HG03108 (cell line): Measurements from ENCODE around the gene ADGRG6.
"Not testable (repeated sequence)": the region's sequence is repeated elsewhere in the genome, so short reads cannot be mapped to it uniquely, and the experiment has no call there.

Source experiments
- ATAC-seq: cut with Tn5 transposase; IDR thresholded peaks from one replicate; pipeline ENCODE4 v1.9.1; 2021; ENCODE audit warnings: moderate library complexity; ENCODE audit not compliant: unreplicated experiment

ADGRG6 gene

DNA sequence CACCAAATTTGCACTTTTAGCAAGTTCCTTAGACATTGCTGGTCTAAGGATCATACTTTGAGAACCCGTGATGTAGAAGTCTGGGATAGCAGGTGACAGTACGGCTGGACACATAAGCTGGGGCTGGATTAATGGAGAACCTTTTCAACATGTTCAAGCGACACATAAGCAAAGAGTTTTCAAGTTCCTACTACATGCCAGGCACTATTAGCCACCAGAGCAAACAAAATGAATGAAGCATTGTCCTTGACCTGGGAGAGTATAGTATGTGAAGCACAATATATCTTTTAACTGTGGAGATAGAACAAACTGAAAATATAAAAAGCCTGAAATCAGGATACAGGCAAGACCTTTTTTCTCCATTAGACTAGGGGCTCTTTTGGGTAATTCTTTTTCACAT is 102.9 kb downstream of the ADGRG6 start:
- no peak for ATAC-seq

DNA sequence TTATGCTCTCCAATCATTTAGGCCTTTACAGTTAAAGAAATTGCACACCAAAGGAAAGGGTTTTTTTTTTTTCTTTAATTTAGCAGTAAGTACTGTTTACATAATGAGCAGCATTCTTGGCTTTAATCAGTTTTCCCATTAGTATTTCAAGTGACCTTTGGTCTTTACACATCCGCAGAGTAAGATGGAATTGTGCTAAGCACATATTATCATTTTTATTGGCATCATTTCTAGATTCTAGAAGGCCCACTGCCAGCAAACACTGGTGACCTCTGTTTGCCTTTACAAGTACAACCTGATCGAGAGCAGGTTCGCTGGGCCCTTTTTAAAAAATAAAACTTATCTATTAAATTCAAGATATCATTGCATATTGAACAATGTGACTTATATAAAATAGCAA is 104.3 kb downstream of the ADGRG6 start:
- no peak for ATAC-seq

DNA sequence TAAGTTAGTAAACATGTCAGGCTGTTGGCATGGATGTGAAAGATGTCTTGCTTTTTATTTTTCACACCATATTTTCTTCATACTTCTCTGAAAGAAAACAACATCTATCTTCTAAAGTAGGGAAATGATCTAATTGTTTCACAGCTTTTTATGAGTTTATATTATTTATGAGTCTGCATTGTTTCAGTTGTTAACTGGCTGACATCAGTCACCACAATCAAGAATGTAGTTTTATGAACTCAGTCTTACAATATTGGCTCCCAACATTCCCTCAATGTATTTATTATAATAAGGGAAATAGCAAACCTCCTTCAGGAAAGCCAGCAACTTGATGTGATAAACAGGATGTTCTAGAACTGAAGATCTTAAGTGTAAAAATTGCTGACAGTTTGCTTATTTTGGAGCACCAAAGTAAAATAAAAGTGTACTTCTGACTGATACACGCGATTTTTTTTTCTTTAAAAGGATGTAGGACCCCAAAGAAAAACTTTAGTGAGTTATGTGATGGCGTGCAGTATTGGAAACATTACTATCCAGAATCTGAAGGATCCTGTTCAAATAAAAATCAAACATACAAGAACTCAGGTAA is 106.0 kb downstream of the ADGRG6 start:
- ATAC-seq, result no peak

DNA sequence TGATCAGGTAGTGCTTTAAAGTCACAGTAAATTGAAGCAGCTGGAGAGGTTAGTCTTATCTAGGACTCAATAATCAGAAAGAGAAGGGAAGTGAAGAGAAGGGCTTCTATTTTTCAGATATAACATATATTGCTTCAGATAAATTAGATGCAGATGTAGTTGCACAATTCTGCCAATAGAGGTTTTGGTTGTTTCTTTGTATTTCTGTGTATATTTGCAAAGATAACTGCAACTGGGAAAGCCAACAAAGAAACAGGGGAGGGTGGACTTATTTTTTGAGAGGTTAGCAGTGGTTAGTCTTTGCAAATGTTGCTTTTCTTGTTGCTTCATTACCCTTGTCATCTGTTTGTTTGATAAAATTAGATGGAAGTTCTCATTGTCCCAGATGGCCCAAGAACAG is 106.6 kb downstream of the ADGRG6 start:
- ATAC-seq, result no peak

DNA sequence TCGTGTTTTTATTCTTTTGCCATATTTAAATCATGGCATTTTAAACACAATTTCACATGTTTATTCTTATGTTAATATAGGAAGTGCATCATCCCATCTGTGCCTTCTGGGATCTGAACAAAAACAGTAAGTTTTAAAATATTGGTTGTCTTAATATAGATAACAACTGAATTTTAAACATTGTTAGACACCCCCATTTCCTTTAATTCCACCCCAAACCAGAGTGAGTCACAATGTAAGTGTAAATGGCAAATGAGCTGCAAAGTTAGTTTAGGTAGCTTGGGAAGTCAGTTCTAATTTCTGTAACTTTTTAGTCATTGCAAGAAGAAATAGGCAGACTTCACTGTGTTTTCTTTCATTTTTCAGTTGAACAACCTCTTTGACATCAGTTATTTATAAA is 108.0 kb downstream of the ADGRG6 start:
- ATAC-seq, result no peak

DNA sequence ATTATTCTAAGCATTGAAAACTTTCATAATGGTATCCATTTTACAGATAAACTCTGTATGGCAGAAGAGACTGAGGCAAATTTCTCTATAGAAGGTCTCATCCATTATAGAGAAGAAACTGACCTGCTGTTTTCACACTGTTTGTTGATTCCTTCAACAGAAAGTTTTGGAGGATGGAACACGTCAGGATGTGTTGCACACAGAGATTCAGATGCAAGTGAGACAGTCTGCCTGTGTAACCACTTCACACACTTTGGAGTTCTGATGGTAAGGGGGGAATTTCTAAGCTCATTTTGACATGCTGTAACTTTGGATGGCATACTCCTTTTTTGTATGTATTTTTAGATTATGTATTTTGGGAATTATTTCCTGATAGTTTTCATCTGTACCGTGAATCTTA is 109.3 kb downstream of the ADGRG6 start:
- no peak for ATAC-seq

DNA sequence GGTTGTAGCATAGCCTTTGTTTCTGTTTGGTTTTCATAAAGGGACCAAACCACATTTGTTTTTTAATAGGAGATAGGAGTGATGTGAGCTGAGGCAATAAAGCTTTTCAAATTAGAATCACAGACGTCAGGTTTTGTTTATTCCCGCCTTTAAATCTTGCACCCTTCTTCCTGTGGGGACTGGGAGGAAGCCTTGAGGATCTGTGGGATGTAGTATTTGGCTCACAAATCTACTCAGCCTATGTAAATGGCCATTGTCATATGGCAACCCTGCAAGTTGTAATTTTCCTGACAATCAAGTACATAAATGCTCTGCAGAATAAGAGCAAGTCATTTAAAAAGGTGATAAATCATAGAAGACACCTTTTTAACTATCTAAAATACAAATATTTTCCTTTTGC is 110.4 kb downstream of the ADGRG6 start:
- no peak for ATAC-seq

DNA sequence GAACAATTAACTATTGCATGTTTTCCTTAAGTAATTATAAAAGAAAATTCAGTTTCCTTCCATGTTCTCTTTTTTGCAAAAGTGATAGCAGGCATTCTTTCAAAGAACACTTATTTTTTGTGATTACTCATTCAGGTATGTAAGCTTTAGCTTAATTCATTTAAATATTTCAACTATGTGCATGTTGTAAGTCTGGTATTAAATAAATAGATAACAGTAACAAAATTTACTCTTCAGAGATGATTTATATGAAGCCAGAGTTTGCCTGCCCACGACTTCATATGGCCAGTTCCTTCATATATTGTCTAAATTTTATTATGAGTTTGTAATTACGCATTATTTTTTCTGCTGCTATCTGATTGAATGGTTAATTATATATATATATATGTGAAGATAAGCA is 110.9 kb downstream of the ADGRG6 start:
- ATAC-seq, result no peak

DNA sequence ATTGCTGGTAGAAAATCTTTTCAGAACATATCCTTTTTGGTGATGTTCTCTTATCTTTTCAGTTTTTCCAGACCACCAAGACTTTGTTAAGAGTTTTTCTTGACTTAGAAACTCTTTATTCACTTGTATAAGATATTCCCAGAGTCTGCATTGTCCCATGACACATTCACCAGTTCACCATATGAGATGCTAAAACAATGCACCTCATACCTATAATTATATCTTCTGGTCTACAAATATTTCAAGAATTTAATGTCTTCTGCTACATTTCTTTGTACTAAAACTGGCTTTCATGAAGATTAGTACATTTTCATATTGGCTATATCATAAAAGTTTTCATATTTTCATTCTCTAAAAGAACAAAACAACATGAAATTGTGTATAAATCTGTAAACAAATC is 111.3 kb downstream of the ADGRG6 start:
- ATAC-seq, result no peak

DNA sequence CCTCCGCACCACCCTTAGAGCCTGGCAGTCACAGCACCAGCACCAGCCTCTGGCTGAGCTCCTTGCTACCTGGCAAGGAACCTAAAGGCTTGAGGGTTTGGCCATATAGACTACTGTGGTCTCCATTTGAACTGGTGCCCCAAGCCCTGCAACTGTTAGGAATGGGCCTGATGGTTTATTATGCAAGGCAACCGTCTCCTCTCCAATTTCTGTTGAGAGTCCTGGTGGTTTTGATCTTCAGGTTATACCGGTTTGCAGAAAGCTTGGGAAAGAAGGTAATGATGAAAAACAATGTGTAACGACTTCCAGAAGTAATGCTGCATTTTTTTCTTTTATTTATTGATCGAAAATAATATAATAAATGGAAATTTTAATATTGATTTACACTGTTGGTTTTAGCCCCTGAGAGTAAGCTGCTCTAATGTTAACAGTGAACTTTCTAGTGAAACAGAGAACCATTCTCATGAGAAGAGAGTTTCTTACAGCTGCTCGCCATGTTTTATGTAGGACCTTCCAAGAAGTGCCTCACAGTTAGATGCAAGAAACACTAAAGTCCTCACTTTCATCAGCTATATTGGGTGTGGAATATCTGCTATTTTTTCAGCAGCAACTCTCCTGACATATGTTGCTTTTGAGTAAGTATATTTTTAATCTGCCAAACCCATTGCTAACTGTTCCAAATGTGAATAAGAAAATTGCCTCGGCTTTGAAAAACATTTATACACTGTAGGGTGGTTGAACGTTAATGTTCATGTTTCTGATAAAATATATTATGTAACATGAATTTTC is 112.8 kb downstream of the ADGRG6 start:
- ATAC-seq, result no peak

DNA sequence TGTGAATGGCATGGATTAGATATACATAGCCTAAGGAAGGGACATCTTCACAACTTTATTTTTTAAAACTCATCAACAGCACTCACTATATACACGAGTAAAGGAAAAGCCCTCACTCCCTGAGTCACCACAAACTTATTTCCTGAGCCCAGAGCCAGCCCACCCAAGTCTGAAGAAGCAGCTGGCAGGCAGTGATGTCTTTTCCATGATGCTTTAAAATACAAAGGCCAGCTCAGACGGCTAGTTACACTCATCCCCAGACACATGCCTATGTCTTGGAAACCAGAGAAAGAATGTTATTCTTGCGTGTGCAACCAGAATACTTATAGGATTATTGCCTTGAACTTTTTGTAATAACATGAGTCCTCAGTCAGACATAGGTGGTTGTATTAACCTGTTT is 114.4 kb downstream of the ADGRG6 start:
- ATAC-seq, result no peak

DNA sequence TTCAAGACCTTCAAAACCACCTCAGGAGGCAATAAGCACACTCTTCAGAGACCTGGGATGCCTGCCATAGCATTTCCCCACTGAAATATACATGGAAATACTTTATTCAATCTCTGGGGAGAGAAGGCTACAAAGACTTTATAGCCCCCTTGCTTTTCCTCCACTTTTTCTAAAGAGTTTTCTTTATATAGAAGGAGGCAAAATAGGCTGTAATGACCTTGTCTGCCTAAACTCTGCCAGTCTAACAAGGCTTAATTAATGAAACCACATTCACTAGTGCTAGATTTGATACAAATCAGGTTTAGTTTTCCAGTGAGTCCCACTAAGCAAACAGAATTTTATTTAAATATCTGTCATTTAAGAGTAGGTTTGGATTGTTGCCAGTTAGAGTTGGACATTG is 114.9 kb downstream of the ADGRG6 start:
- ATAC-seq, result no peak

DNA sequence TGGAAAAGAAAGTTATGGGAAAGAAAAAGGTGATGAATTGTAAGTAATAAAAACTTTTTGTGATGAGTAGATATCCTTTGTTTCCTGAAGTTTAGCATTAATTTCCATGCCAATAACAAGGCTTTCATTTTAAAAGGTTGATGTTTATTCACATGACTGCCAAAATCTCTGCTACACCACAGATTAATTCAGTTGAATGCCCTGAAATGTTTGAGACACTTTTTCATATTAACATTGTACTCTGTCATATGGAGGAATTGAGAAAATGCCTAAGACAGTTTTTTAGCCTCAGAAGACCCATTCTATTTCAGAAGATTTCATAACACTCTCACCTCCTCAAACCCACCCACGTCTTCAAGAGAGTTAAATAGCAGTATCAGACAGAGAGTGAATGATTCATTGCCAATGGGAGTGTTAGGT is 115.5 kb downstream of the ADGRG6 start:
- ATAC-seq, result no peak

DNA sequence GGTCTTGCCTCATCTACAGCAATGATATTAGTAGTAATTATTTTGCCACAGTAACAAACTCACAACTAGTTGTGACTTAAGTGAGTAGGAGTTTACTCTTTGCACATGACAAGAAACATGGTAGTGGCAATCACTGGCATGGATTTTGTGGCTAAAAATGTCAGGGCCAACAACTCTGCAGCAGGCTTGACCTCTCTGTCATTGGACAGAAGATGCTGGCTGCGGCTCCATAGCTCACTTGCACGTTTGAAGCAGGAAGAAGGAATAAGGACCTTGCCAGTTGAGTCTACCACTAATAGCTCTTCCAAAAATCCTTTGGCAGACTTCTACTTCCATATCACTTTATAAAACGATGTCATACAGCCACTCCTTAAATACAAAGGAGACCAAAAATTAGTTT is 117.3 kb downstream of the ADGRG6 start:
- no peak for ATAC-seq

DNA sequence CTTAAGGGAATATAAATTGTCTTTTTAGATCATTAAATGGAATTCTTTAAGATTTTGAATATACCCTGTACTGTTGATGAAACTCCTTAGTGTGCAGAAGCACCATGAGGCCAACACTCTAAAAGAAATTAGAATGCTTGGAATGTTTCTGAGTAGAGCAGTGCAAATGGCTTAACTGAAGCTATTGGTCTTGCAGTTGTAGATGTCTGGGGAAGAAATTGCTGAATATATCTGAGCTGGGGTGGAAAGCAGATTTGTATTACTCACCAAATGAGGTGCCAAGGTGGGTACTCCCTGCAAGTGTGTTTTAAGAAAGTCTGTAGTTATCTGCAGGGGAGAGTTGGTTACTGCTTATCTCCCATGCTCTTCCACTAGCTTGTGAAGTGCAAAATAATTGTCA is 119.0 kb downstream of the ADGRG6 start:
- ATAC-seq, result no peak

DNA sequence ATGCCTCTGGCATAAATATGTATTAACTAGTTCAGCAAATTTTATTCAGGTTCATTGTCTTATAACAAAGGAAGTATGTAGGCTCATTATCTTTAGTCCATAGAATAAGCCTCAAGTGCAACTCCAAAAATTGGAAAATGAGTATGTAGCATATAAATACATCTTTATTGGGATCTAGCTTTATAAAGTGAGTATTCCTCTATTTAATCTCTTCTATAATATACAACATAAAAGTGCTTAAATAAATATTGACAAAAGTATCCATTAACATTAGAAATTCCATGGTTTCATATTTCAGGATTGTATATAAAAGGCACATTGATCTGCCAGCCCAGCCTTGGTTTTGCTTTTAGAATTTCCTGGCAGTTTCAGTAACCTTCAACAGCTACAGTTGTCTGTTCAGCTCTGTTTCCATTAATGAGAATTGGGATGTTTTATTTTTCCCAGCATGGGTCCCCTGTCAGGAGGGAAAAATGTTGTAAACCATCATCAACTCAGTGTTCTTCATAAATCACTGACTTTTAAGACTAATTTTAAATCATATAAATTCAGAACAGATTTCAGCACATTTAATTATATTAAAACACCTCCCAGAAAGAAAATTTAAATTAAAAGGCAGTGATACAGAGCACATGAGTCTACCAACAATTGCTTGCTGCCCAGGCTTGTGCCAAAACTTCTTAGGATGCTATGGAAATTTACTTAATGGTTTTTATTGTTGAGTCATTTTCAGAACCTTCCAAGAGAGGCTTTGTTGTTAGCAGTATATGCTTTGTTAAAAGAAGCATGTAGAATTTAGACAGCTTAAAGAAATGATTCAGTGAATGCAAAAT is 119.7 kb downstream of the ADGRG6 start:
- no peak for ATAC-seq

DNA sequence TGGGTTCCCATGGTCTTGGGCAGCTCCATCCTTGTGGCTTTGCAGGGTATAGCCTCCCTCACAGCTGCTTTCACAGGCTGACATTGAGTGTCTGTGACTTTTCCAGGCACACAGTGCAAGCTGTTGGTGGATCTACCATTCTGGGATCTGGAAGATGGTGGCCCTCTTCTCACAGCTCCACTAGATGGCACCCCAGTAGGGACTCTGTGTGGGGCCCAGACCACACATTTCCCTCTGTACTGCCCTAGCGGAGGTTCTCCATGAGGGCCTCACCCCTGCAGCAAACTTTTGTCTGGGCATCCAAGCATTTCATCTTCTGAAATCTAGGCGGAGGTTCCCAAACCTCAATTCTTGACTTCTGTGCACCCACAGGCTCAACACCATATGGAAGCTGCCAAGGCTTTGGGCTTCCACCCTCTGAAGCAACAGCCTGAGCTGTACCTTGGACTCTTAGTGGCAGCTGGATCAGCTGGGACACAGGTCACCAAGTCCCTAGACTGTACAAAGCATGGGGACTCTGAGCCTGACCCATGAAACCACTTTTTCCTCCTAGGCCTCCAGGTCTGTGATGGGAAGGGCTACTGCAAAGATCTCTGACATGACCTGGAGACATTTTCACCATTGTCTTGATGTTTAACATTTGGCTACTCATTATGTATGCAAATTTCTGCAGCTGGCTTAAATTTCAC is 124.8 kb downstream of the ADGRG6 start:
- ATAC-seq, result not testable (repeated sequence)

DNA sequence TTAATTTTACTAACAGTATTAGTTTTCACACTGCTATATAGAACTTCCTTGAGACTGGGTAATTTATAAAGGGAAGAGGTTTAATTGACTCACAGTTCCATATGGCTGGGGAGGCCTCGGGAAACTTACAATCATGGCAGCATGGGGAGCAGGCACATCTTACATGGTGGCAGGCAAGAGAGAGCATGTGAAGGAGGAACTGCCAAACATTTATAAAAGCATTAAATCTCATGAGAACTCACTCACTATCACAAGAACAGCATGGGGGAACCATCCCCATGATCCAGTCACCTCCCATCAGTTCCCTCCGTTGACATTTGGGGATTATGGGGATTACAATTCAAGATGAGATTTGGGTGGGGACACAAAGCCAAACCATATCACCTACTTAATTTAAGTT is 126.7 kb downstream of the ADGRG6 start:
- not testable (repeated sequence) for ATAC-seq

DNA sequence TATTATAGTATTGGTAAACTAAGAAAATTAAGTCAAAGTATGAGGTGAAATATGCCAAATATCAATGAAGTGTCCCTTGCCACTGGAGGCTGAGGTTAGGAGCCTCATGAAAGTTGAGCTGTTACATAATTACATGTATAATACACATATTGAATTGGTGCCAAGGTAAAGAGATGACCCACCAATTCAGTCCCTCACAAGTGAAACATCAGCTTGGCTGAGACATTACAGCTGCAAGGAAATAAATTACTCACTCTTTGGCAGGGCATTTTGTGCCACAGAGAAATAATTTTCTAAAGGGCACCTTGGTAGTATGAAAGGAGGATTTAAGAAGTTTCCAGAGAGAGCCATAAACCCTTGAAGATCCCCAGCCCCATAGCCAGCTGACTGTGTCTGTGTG is 127.4 kb downstream of the ADGRG6 start:
- ATAC-seq, result no peak

DNA sequence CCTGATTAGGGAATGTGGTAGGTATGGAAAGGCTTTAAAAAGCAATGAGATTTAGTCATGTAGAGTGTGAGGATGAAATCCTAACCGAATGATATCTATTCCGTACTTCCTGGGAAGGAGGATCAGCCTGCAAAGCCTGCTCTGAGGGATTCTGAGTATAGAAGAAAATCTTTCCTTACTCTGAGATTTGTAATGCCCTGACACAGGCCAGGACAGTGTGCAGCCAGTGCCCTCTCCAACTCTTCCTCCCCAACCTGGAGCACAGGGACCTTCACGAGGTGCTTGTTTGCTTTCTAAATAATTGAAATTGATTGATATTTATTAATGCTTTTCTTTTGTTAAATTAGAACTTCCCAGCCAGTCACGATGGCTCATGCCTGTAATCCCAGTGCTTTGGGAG is 131.6 kb downstream of the ADGRG6 start:
- ATAC-seq, result no peak

DNA sequence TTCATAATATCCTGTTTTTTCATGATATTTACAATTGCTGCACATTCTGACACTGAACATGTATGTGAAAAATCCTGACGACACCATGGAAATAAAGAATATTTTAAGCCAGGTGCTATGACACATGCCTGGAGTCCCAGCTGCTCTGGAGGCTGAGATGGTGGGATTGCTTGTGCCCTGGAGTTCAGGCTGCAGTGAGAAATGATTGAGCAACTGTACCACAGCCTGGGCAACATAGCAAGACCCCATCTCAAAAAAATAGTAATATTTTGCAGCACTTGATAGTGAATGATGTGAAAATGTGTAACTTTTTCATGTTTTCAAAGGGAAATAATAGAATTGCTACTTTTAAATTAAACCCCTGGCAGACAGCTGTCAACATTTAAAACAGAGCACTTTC is 137.1 kb downstream of the ADGRG6 start:
- ATAC-seq, result no peak
